PFSK-1 (cell line): ENCODE data around the gene CASP12.

ENCODE experiments used
- POLR2AphosphoS5 ChIP-seq: IDR thresholded peaks from 2 replicates; pipeline ENCODE4 v1.6.1; 2012; ENCODE audit warnings: low read depth, mild to moderate bottlenecking, control low read depth, low read length, moderate library complexity
- TAF1 ChIP-seq: IDR thresholded peaks from 2 replicates; pipeline ENCODE4 v1.6.1; 2012; ENCODE audit warnings: low read length, control low read depth, borderline replicate concordance; ENCODE audit not compliant: insufficient read depth

DNA sequence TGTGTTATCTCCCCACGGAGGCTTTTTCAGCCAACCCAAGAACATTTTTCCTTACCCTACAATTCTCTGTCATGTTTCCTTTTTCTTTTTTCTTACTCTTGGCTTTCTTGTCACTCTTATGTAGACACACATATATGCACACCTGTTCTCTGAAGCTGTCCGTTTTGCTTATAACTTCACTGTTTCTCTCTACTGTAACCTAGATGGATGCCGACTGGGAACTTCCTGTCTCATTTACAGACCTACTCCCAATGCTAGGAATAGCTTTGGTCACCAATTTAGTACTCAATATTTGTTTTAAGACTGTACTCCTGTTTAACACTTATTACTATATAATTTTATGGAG lies 9.9 kb upstream of the CASP12 start:
- TF ChIP-seq TAF1 (no peak), POLR2AphosphoS5 (no peak)
